ENCODE data around the gene COL11A2. TPM values are rescaled to one million over a fixed set of nuclear protein-coding genes. Genes with fewer than 3 reads are reported as not detected.
A peak's percentile ranks its signal among the peaks of the same experiment; 100 is the strongest.

Gene COL11A2
- total and polyA plus RNA-seq, 2 of the 13 experiments (the other 11 are each of a cell fraction or from before 2014, with no cell fraction given): 0.55 TPM

DNA sequence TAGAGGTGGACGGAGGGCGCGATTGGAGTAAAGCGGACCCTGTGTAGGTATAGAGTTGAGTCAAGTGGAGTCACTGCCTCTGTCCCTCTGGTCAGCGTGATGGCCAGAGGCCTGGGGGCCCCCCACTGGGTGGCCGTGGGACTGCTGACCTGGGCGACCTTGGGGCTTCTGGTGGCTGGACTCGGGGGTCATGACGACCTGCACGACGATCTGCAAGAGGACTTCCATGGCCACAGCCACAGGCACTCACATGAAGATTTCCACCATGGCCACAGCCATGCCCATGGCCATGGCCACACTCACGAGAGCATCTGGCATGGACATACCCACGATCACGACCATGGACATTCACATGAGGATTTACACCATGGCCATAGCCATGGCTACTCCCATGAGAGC is 8.9 kb upstream of the COL11A2 start (continued):
- TF ChIP-seq ZNF749 (CRISPR knock-in tag; IDR thresholded peaks at IDR 0.05; ENCODE audit: borderline replicate concordance) (peak; percentile 28; the same call in 1 of the 2 replicates), SRF (IDR thresholded peaks at IDR 0.05; ENCODE audit: low read depth, low read length) (no peak), JUND (CRISPR knock-in tag; IDR thresholded peaks at IDR 0.05) (0 out of 2 replicates have a peak, but pooled peaks have one; percentile 37), ZNF720 (CRISPR knock-in tag; IDR thresholded peaks at IDR 0.05) (peak; percentile 17; the same call in 1 of the 2 replicates), ZNF292 (CRISPR knock-in tag; IDR thresholded peaks at IDR 0.05; ENCODE audit: borderline replicate concordance, low read depth) (0 out of 2 replicates have a peak, but pooled peaks have one; percentile 22), KDM2A (CRISPR knock-in tag; IDR thresholded peaks at IDR 0.05; ENCODE audit: borderline replicate concordance, low read depth) (no peak), GPN1 (CRISPR knock-in tag; IDR thresholded peaks at IDR 0.05; ENCODE audit: borderline replicate concordance) (peak; percentile 15; the same call in 1 of the 2 replicates), ZNF253 (CRISPR knock-in tag; IDR thresholded peaks at IDR 0.05; ENCODE audit: borderline replicate concordance) (peak; percentile 76; the same call in 1 of the 2 replicates), ZNF530 (CRISPR knock-in tag; IDR thresholded peaks at IDR 0.05; ENCODE audit: low read depth) (0 out of 2 replicates have a peak, but pooled peaks have one; percentile 46), HNRNPH1 (optimal IDR thresholded peaks at IDR 0.05; ENCODE audit: low read depth, low read length) (peak; percentile 24), NFE2L1 (CRISPR knock-in tag; IDR thresholded peaks at IDR 0.05; ENCODE audit: borderline replicate concordance) (no peak), LCORL (IDR thresholded peaks at IDR 0.05) (no peak), LCORL (CRISPR knock-in tag; IDR thresholded peaks at IDR 0.05) (0 out of 2 replicates have a peak, but pooled peaks have one; percentile 11), WIZ (CRISPR knock-in tag; IDR thresholded peaks at IDR 0.05) (no peak), PAX8 (CRISPR knock-in tag; IDR thresholded peaks at IDR 0.05; ENCODE audit: borderline replicate concordance) (0 out of 2 replicates have a peak, but pooled peaks have one; percentile 13), ZMYM3 (CRISPR knock-in tag; IDR thresholded peaks at IDR 0.05) (no peak), ZNF768 (CRISPR knock-in tag; IDR thresholded peaks at IDR 0.05) (0 out of 2 replicates have a peak, but pooled peaks have one; percentile 27), FLYWCH1 (CRISPR knock-in tag; IDR thresholded peaks at IDR 0.05) (no peak), REXO4 (CRISPR knock-in tag; IDR thresholded peaks at IDR 0.05; ENCODE audit: borderline replicate concordance) (0 out of 2 replicates have a peak, but pooled peaks have one; percentile 17)
- TF ChIP-seq, protein P1, sequence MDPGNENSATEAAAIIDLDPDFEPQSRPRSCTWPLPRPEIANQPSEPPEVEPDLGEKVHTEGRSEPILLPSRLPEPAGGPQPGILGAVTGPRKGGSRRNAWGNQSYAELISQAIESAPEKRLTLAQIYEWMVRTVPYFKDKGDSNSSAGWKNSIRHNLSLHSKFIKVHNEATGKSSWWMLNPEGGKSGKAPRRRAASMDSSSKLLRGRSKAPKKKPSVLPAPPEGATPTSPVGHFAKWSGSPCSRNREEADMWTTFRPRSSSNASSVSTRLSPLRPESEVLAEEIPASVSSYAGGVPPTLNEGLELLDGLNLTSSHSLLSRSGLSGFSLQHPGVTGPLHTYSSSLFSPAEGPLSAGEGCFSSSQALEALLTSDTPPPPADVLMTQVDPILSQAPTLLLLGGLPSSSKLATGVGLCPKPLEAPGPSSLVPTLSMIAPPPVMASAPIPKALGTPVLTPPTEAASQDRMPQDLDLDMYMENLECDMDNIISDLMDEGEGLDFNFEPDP (CRISPR knock-in tag; conservative IDR thresholded peaks at IDR 0.05): peak; percentile 78; the same call in 1 of the 2 replicates
- TF ChIP-seq, protein P2, sequence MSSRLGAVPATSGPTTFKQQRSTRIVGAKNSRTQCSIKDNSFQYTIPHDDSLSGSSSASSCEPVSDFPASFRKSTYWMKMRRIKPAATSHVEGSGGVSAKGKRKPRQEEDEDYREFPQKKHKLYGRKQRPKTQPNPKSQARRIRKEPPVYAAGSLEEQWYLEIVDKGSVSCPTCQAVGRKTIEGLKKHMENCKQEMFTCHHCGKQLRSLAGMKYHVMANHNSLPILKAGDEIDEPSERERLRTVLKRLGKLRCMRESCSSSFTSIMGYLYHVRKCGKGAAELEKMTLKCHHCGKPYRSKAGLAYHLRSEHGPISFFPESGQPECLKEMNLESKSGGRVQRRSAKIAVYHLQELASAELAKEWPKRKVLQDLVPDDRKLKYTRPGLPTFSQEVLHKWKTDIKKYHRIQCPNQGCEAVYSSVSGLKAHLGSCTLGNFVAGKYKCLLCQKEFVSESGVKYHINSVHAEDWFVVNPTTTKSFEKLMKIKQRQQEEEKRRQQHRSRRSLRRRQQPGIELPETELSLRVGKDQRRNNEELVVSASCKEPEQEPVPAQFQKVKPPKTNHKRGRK (CRISPR knock-in tag; IDR thresholded peaks at IDR 0.05): no peak
- TF ChIP-seq, protein P3, sequence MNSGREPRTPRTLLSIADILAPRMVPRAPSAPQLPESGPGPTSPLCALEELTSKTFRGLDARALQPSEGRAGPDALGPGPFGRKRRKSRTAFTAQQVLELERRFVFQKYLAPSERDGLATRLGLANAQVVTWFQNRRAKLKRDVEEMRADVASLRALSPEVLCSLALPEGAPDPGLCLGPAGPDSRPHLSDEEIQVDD (CRISPR knock-in tag; IDR thresholded peaks at IDR 0.05; ENCODE audit: borderline replicate concordance): 0 out of 2 replicates have a peak, but pooled peaks have one; percentile 42
- TF ChIP-seq, protein P4, sequence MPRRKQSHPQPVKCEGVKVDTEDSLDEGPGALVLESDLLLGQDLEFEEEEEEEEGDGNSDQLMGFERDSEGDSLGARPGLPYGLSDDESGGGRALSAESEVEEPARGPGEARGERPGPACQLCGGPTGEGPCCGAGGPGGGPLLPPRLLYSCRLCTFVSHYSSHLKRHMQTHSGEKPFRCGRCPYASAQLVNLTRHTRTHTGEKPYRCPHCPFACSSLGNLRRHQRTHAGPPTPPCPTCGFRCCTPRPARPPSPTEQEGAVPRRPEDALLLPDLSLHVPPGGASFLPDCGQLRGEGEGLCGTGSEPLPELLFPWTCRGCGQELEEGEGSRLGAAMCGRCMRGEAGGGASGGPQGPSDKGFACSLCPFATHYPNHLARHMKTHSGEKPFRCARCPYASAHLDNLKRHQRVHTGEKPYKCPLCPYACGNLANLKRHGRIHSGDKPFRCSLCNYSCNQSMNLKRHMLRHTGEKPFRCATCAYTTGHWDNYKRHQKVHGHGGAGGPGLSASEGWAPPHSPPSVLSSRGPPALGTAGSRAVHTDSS (CRISPR knock-in tag; conservative IDR thresholded peaks at IDR 0.05): 0 out of 2 replicates have a peak, but pooled peaks have one; percentile 55
- TF ChIP-seq, protein P5, sequence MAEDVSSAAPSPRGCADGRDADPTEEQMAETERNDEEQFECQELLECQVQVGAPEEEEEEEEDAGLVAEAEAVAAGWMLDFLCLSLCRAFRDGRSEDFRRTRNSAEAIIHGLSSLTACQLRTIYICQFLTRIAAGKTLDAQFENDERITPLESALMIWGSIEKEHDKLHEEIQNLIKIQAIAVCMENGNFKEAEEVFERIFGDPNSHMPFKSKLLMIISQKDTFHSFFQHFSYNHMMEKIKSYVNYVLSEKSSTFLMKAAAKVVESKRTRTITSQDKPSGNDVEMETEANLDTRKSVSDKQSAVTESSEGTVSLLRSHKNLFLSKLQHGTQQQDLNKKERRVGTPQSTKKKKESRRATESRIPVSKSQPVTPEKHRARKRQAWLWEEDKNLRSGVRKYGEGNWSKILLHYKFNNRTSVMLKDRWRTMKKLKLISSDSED (CRISPR knock-in tag; IDR thresholded peaks at IDR 0.05): 0 out of 2 replicates have a peak, but pooled peaks have one; percentile 72
